Activated CD4-positive, alpha-beta T cell treated with anti-CD3 and anti-CD28 coated beads, Interleukin-2, amount 50 U/mL, for 16 hours (primary cell): ENCODE measurements around the gene NRDC.

Experiments used
- DNase-seq: peaks from one replicate; pipeline ENCODE4 v3.0.0-alpha.2; 2020

The NRDC gene

GRCh38 chr1:51756290-51756689 lies 122.2 kb downstream of the NRDC start:
- peak; percentile 66 for DNase-seq

- DNase-seq, result no peak
Measured at GRCh38 chr1:51755437-51755836, 123.1 kb downstream of the NRDC start.

DNA sequence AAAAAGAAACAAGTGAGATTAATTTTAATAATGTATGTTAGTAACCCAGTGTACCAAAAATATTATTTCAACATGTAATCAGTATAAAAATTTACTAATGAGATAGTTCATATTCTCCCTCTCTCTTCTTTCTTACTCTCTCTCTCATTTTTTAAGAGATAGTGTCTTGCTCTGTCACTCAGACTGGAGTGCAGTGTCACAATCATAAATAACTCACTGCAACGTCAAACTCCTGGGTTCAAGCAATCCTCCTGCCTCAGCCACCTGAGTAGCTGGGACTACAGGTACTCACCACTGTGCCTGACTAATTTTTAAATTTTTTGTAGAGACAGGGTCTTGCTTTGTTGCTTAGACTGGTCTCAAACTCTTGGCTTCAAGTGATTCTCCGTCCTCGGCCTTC lies 123.9 kb downstream of the NRDC start:
- no peak for DNase-seq

- DNase-seq, result no peak
Measured at GRCh38 chr1:51753969-51754368, 124.6 kb downstream of the NRDC start.

- DNase-seq, result no peak
Measured at GRCh38 chr1:51752073-51752948, 126.2 kb downstream of the NRDC start.

- DNase-seq, result no peak
Measured at GRCh38 chr1:51750729-51751128, 127.8 kb downstream of the NRDC start.

GRCh38 chr1:51750218-51750617 lies 128.3 kb downstream of the NRDC start:
- no peak for DNase-seq

GRCh38 chr1:51749151-51749550 lies 129.4 kb downstream of the NRDC start:
- DNase-seq, result no peak

DNA sequence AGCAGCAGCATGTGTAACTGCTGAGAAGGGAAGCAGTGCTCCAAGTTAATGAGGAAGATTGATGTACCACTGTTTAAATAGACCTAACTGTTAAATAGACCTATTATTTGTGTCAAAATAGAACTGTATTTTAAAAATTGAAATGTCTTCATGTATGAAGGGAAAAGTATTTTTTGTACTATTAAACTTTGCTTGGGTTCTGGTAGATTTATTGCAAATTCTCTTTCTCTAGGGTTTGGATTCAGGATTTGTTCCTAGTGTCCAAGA lies 133.3 kb downstream of the NRDC start:
- no peak for DNase-seq

GRCh38 chr1:51744506-51745303 lies 133.8 kb downstream of the NRDC start:
- DNase-seq, result no peak

GRCh38 chr1:51741121-51741681 lies 137.3 kb downstream of the NRDC start:
- no peak for DNase-seq

DNA sequence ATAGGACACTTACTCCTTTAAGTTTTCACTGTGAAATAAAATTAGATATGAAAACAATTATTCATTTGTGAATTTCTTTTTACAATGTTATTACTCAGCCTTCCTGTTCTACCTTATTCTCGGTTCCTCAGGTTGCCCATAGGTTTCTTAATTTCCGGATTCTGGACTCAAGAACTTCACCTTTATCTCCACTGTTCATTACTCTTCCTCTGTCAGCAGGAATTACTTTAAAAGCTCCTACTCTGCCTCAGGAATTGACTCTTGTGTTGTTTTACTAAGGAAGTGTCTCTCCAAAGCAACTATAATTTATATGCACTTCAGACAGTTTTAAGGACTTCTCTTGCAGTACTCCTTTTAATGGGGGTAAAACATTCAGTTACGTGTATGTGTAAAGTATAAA lies 137.9 kb downstream of the NRDC start:
- peak; percentile 38 for DNase-seq
